Left ventricle myocardium inferior (tissue), 1 donor: ENCODE measurements around the gene FOXE3. TPM values are rescaled to one million over a fixed set of nuclear protein-coding genes. Genes with fewer than 3 reads are reported as not detected.

Experiments
- DNase-seq: peaks from one replicate; pipeline ENCODE4 v3.0.0-alpha.2; 2020
- H3K27ac ChIP-seq: fragments of 200-600 bp; replicated peaks from 2 replicates; pipeline ENCODE4 v1.8.0; 2021
- H3K27me3 ChIP-seq: fragments of 200-600 bp; 2 replicates; pipeline ENCODE4 v1.8.0; 2021; ENCODE audit warnings: low read depth
- H3K36me3 ChIP-seq: fragments of 200-600 bp; 2 replicates; pipeline ENCODE4 v1.8.0; 2021
- H3K4me1 ChIP-seq: fragments of 200-600 bp; 2 replicates; pipeline ENCODE4 v1.8.0; 2021
- H3K4me3 ChIP-seq: fragments of 200-600 bp; 2 replicates; pipeline ENCODE4 v1.8.0; 2021; ENCODE audit warnings: mild to moderate bottlenecking, moderate library complexity
- H3K9me3 ChIP-seq: fragments of 200-600 bp; replicated peaks from 2 replicates; pipeline ENCODE4 v1.8.0; 2021
- intact Hi-C: fragments of 100-400 bp; cut with micrococcal nuclease; formaldehyde crosslinking; loops from one replicate; pipeline ENCODE4 v1.11.0; 2022
- total RNA-seq: library from RNA; stranded (reverse); fragmentation: NEBNext Ultra II Directional; extraction: Animal tissue kit (Norgen Biotek cat#: 25700); gene quantifications from one replicate; pipeline ENCODE4 v1.2.1, GENCODE V29; 2021
- TF ChIP-seq, protein P1 (sequence below): fragments of 200-600 bp; IDR thresholded peaks from 2 replicates; pipeline ENCODE4 v1.8.0; 2021; ENCODE audit warnings: antibody characterized with exemption, mild to moderate bottlenecking, borderline replicate concordance
- donor health status: DM: no; HTN: yes; CAD: no; lungs with severe emphysema.

Gene FOXE3
- total RNA-seq, 1 donor from 2014 or later = not detected

DNA sequence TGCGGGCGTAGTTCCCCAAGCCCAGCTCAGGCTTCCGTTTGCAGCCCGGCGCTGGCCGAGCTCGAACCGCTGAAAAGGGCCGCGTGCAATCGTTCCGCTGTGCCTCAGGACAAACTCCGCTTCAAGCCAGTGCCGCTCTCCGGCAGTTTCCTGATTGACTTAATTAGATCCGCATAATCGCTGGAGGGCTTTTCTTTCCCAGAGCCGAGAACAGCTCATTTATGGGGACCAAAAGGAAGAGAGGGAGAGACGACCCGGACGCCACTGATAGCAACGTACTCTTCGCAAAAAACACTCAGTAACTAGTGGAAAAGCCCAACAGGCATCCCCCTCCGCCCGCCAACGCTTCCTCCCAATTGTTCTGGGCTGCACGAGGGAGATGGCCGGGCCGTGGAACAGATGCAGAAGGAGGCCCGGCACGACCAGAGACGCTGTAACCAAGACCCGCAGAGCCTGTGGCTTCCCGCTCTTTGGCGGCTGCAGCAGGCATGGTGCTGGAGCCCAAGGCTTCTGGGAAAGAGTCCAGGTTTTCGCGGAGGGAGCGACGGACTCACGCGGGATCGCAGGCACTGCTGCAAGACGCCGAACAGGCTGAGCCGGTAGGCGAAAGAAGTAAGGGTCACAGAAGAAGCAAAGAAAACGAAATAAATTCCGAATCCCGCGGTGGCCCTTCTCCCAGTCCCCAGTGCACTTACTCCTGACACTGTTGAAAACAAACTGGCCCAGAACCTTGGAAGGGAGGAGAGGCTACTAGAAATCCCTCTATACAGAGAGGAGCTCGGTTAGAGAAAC lies 18.2 kb downstream of the FOXE3 start:
- TF ChIP-seq, protein P1, sequence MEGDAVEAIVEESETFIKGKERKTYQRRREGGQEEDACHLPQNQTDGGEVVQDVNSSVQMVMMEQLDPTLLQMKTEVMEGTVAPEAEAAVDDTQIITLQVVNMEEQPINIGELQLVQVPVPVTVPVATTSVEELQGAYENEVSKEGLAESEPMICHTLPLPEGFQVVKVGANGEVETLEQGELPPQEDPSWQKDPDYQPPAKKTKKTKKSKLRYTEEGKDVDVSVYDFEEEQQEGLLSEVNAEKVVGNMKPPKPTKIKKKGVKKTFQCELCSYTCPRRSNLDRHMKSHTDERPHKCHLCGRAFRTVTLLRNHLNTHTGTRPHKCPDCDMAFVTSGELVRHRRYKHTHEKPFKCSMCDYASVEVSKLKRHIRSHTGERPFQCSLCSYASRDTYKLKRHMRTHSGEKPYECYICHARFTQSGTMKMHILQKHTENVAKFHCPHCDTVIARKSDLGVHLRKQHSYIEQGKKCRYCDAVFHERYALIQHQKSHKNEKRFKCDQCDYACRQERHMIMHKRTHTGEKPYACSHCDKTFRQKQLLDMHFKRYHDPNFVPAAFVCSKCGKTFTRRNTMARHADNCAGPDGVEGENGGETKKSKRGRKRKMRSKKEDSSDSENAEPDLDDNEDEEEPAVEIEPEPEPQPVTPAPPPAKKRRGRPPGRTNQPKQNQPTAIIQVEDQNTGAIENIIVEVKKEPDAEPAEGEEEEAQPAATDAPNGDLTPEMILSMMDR = no peak
- intact Hi-C loops = loop anchor here (10.0 kb wide), 1 partner anchor 281 kb away; no protein-coding TSS in a partner anchor
- Histone ChIP-seq H3K9me3 (no peaks in the 10 kb centered on the region), H3K27me3 (peaks cover 99% of the 10 kb centered on the region), H3K4me3 (peak overlapping the region; percentile 46), H3K36me3 (no peaks in the 10 kb centered on the region), H3K4me1 (peaks cover 58% of the 10 kb centered on the region), H3K27ac (no peak overlapping the region)
- peak; percentile 58 for DNase-seq

DNA sequence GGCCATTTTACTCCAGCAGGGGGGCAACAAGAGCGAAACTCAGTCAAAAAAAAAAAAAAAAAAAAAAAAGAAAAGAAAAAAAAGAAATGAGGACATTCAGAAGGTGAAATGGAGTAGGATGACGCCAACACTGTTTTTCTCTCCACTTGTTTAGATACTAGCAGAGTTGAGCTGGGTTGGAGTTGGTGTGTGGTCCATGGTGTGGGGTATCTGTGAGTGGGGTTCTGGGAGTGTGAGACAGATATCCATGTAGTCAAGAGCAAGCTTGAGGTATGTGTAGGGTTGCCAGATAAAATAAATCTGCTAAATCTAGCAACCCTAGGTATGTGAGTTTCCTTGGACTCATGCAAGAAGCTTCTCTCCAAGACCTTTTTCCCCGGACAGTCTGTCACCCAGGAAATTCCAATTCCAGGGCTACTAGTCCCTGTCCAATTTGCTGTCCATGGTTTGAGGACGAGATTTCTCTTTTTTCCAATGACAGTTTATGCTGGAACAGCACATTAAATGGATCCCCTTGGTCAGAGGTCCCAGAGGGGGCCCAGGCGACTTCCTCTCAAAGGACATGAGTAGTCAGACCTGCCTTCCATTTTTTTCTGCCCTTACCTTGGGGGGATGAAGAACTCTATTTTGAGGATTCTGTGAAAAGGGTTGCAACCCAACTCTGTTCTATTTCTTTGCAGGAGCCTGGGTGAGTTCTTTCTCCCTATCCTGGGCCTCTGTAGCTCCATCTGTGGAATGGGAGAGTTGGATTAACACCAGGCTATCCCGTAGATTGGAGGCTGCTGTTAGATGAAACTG lies 19.6 kb downstream of the FOXE3 start:
- no peaks in the 10 kb centered on the region for H3K9me3 ChIP-seq
- H3K27me3 ChIP-seq = peaks cover 99% of the 10 kb centered on the region
- DNase-seq = no peak
- no peak overlapping the region for H3K27ac ChIP-seq
- H3K4me3 ChIP-seq = no peak overlapping the region
- intact Hi-C loops = loop anchor here (10.0 kb wide), 1 partner anchor 279 kb away; no protein-coding TSS in a partner anchor
- H3K4me1 ChIP-seq = peaks cover 64% of the 10 kb centered on the region
- TF ChIP-seq, protein P1 = no peak
- H3K36me3 ChIP-seq = no peaks in the 10 kb centered on the region

DNA sequence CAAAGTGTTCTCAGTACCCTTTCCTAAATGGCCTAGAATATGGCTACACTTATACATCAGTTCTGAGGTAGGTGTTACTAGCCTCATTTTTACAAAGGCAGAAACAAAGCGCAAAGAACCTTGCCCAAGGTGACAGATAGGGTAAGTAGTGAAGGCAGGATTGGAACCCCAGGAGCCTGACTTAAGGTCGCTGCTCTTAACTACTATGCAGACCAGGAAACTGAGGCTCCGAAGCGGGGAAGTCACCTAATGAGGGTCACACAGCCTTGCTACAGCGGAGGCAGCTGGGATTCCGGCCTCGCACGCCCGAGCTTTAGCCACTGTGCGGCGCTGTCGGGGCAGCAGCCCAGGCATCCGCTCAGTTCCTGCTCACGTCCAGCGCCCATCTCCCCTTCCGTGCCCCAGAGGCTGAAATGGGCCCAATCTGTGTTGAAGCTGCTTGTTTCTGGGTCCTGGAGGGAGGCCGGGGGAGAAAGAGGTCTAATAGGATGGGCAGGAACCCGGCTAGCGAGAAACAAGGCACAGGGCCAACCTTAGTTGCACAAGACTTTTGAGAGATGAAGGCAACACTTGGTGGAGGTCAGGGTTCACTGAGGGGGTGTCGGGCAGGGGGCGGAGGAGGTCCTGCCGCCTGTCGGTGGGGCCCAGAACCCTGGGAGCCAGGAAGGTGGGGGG lies 20.4 kb downstream of the FOXE3 start:
- H3K27me3 ChIP-seq = peaks cover 99% of the 10 kb centered on the region
- H3K4me1 ChIP-seq = peaks cover 64% of the 10 kb centered on the region
- peak overlapping the region; percentile 80 for H3K4me3 ChIP-seq
- peak overlapping the region; percentile 82 for H3K27ac ChIP-seq
- H3K36me3 ChIP-seq = no peaks in the 10 kb centered on the region
- intact Hi-C loops = loop anchor here (10.0 kb wide), 1 partner anchor 278 kb away; no protein-coding TSS in a partner anchor
- DNase-seq = peak; percentile 68
- no peaks in the 10 kb centered on the region for H3K9me3 ChIP-seq
- TF ChIP-seq, protein P1 = peak; percentile 75

DNA sequence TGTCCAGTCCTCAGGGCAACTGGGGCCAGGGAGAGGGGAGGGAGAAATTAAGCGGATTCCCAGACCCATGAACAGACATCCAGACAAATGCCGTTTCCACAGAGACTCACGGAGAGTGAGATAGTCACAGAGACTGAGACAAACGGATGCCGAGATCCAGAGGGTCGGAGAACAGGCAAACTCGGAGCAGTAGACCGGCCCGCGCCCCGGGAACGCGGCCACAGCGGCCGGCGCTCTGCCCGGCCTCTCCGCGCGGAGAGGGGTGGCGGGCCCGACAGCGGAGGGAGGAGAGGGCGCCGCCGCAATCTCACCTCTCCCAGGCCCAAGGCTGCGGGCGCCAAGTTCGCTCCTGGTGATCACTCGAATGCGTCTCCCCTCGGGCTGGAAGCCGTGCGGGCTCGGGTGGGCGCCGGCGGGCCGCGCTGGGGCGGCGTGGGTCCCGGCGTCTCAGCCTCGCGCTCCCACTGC lies 20.9 kb downstream of the FOXE3 start:
- TF ChIP-seq, protein P1 = no peak
- Histone ChIP-seq H3K27me3 (peaks cover 99% of the 10 kb centered on the region), H3K9me3 (no peaks in the 10 kb centered on the region), H3K27ac (peak overlapping the region; percentile 82), H3K4me3 (peak overlapping the region; percentile 80), H3K4me1 (peaks cover 61% of the 10 kb centered on the region), H3K36me3 (no peaks in the 10 kb centered on the region)
- DNase-seq = no peak
- intact Hi-C loops = loop anchor here (10.0 kb wide), 1 partner anchor 278 kb away; no protein-coding TSS in a partner anchor
